ENCODE measurements around the gene GTPBP2.

Gene GTPBP2

DNA sequence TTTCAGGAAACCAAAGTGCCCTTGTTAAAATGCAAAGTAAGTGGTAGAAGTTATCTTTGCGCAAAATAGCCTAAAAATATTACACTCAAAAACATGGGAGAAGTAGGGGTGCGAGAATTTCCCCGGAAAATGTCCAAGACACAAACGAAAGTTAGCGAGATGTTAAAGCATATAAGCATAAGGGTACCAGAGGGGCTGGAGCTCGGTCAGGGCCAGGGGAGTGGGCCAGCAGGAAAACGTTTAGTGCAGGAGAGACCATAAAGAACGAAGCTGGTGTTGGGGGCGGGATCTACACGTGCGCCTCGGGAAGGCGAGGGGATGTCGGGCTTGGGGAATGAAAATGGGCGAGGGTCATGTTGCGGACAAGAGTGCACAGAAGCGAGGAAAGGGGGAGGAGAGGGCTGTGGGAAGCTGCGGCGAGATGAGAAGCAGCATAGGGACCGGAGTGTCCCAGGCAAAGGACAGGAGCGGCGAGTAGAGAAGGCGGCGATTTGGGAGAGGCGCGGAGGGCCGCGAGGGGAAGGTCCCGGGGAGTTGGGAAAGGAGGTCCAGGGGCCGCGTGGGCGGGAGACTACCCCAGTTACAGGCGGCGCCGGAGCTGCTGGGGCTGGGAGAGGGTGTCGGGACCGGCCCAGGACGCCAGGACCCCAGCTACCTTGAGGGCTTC is 53.8 kb downstream of the GTPBP2 start:
- Histone ChIP-seq H3K27ac (ENCODE audit: low read length) (peak overlapping the region; percentile 9; the same call in 1 of the 2 replicates), H3K4me2 (ENCODE audit: low read depth, low read length) (peak overlapping the region; percentile 48), H2AFZ (ENCODE audit: low read length) (peak overlapping the region; percentile 82), H4K20me1 (ENCODE audit: insufficient read depth, low read length) (no peaks in the 10 kb centered on the region), H3K4me3 (ENCODE audit: low read length) (peak overlapping the region; percentile 93), H3K79me2 (ENCODE audit: low read length) (peaks cover 74% of the 10 kb centered on the region), H3K9ac (ENCODE audit: low read length) (peak overlapping the region; percentile 69), H3K9me2 (replicated peaks; ENCODE audit: insufficient read depth, low read length) (no peaks in the 10 kb centered on the region), H3K36me3 (replicated peaks; ENCODE audit: insufficient read depth, low read length) (peaks cover 4% of the 10 kb centered on the region; the same call in 1 of the 2 replicates), H3K9me3 (replicated peaks; ENCODE audit: insufficient read depth, low read length) (no peaks in the 10 kb centered on the region), H3F3A (ENCODE audit: insufficient read depth, low read length) (peaks cover 10% of the 10 kb centered on the region), H3K27me3 (replicated peaks; ENCODE audit: insufficient read depth, low read length) (no peaks in the 10 kb centered on the region), H3K4me1 (ENCODE audit: low read length) (peaks cover 8% of the 10 kb centered on the region)
- TF ChIP-seq EZH2phosphoT487 (IDR thresholded peaks at IDR 0.05; ENCODE audit: low read length) (no peak), EZH2 (optimal IDR thresholded peaks at IDR 0.05; ENCODE audit: low read depth, low read length) (no peak)
- DNase-seq = no peak

DNA sequence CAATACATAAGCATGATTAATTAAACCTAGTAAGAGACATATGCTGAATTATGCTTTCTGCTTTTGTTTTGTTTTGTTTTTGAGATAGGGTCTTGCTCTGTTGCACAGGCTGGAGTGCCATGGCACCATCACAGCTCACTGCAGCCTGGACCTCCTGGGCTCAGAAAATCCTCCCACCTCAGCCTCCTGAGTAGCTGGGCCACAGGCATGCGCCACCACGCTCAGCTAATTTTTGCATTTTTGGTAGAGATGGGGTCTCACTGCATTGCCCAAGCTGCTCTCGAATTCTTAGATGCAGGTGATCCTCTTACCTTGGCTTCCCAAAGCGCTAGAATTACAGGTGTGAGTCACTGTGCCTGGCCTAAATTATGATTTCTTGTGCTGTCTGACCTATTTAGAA is 57.0 kb downstream of the GTPBP2 start:
- TF ChIP-seq EZH2phosphoT487 (IDR thresholded peaks at IDR 0.05; ENCODE audit: low read length) = no peak
- TF ChIP-seq CTCF (IDR thresholded peaks at IDR 0.05; ENCODE audit: low read length) = no peak
- TF ChIP-seq EZH2 (optimal IDR thresholded peaks at IDR 0.05; ENCODE audit: low read depth, low read length) = no peak
- H3K79me2 ChIP-seq (ENCODE audit: low read length) = peaks cover 47% of the 10 kb centered on the region
- H3K9me2 ChIP-seq (replicated peaks; ENCODE audit: insufficient read depth, low read length) = no peaks in the 10 kb centered on the region
- DNase-seq = no peak
- H3K4me3 ChIP-seq (ENCODE audit: low read length) = no peak overlapping the region
- H3K27ac ChIP-seq (ENCODE audit: low read length) = no peak overlapping the region
- H3K36me3 ChIP-seq (replicated peaks; ENCODE audit: insufficient read depth, low read length) = peaks cover 4% of the 10 kb centered on the region; the same call in 1 of the 2 replicates
- no peak overlapping the region for H3K4me2 ChIP-seq (ENCODE audit: low read depth, low read length)
- H3F3A ChIP-seq (ENCODE audit: insufficient read depth, low read length) = peaks cover 8% of the 10 kb centered on the region
- H3K4me1 ChIP-seq (ENCODE audit: low read length) = no peaks in the 10 kb centered on the region
- H4K20me1 ChIP-seq (ENCODE audit: insufficient read depth, low read length) = no peaks in the 10 kb centered on the region
- H3K9ac ChIP-seq (ENCODE audit: low read length) = no peak overlapping the region
- no peaks in the 10 kb centered on the region for H3K27me3 ChIP-seq (replicated peaks; ENCODE audit: insufficient read depth, low read length)
- H3K9me3 ChIP-seq (replicated peaks; ENCODE audit: insufficient read depth, low read length) = no peaks in the 10 kb centered on the region
- no peak overlapping the region for H2AFZ ChIP-seq (ENCODE audit: low read length)

GRCh38 chr6:43570876-43571441 is 58.1 kb downstream of the GTPBP2 start:
- Histone ChIP-seq H3K36me3 (replicated peaks; ENCODE audit: insufficient read depth, low read length) (peaks cover 4% of the 10 kb centered on the region; the same call in 1 of the 2 replicates), H3K9ac (ENCODE audit: low read length) (no peak overlapping the region), H3K9me3 (replicated peaks; ENCODE audit: insufficient read depth, low read length) (no peaks in the 10 kb centered on the region), H3K4me2 (ENCODE audit: low read depth, low read length) (no peak overlapping the region), H3K4me1 (ENCODE audit: low read length) (no peaks in the 10 kb centered on the region), H3K27ac (ENCODE audit: low read length) (no peak overlapping the region), H3F3A (ENCODE audit: insufficient read depth, low read length) (no peaks in the 10 kb centered on the region), H3K9me2 (replicated peaks; ENCODE audit: insufficient read depth, low read length) (no peaks in the 10 kb centered on the region), H3K4me3 (ENCODE audit: low read length) (no peak overlapping the region), H2AFZ (ENCODE audit: low read length) (no peak overlapping the region), H3K79me2 (ENCODE audit: low read length) (peaks cover 38% of the 10 kb centered on the region), H4K20me1 (ENCODE audit: insufficient read depth, low read length) (no peaks in the 10 kb centered on the region), H3K27me3 (replicated peaks; ENCODE audit: insufficient read depth, low read length) (no peaks in the 10 kb centered on the region)
- no peak for DNase-seq
- no peak for TF ChIP-seq CTCF (IDR thresholded peaks at IDR 0.05; ENCODE audit: low read length)
- no peak for TF ChIP-seq EZH2 (optimal IDR thresholded peaks at IDR 0.05; ENCODE audit: low read depth, low read length)
- TF ChIP-seq EZH2phosphoT487 (IDR thresholded peaks at IDR 0.05; ENCODE audit: low read length) = no peak
